GM12878 (cell line): ENCODE measurements around the gene MN1. TPM values are rescaled to one million over a fixed set of nuclear protein-coding genes. Genes with fewer than 3 reads are reported as not detected.

Experiments used
- ATAC-seq: fragments of 200-7000 bp; cut with Tn5 transposase; 3 replicates; pipeline ENCODE4 v1.9.1; 2020; ENCODE audit warnings: mild to moderate bottlenecking, moderate library complexity
- BruUV-seq: library from RNA; stranded (reverse); fragments of 400-500 nt; replicated peaks from 2 replicates; lab custom pipeline; 2021; lab: Mats Ljungman, UMichigan
- CTCF ChIA-PET: fragments of 300-600 bp; sonication (Branson Sonifier 250); formaldehyde crosslinking; extraction: SDS; loops from one replicate; lab custom pipeline; 2021; ENCODE audit warnings: inconsistent platforms; lab: Yijun Ruan, JAX
- POLR2A ChIA-PET: fragments of 350-600 bp; formaldehyde crosslinking; extraction: SDS; loops from one replicate; lab custom pipeline; 2021; ENCODE audit warnings: inconsistent platforms; lab: Charles Lee
- RAD21 ChIA-PET: fragments of 300-600 bp; sonication (Branson Sonifier 250); formaldehyde crosslinking; loops from one replicate; lab custom pipeline; 2023; ENCODE audit warnings: antibody characterized with exemption; ENCODE audit not compliant: unreplicated experiment; lab: Charles Lee
- SMC1A ChIA-PET: fragments of 300-600 bp; sonication (Branson Sonifier 250); formaldehyde crosslinking; loops from one replicate; lab custom pipeline; 2023; ENCODE audit not compliant: unreplicated experiment, uncharacterized antibody; lab: Charles Lee
- DNase-seq: peaks from one replicate; pipeline ENCODE4 v3.0.0-alpha.2; 2011; ENCODE audit warnings: low read depth, low spot score
- FAIRE-seq: peaks from 3 replicates; lab custom pipeline; 2011; peaks lifted over from hg19 to GRCh38; lab: Jason Lieb, UNC
- H2AFZ ChIP-seq: 2 replicates; pipeline ENCODE4 v1.6.0; 2011; ENCODE audit warnings: low read depth, low read length, control low read depth; ENCODE audit not compliant: control insufficient read depth
- H3K27ac ChIP-seq: 2 replicates; pipeline ENCODE4 v1.5.1; 2011; ENCODE audit warnings: control low read depth; ENCODE audit not compliant: control insufficient read depth, insufficient read depth
- H3K27me3 ChIP-seq, 2 experiments: replicated peaks in 1 of 2; 2 replicates each; pipeline versions ENCODE4 v1.6.0 to v1.6.1; 2011; ENCODE audit warnings: low read length in 1 of 2; ENCODE audit not compliant: control insufficient read depth in 2 of 2, insufficient read depth in 2 of 2
- H3K36me3 ChIP-seq, 2 experiments: 2 replicates each; pipeline ENCODE4 v1.5.1; 2011; ENCODE audit warnings: low read length in 1 of 2; ENCODE audit not compliant: control insufficient read depth in 2 of 2, insufficient read depth in 2 of 2
- H3K4me1 ChIP-seq: 2 replicates; pipeline ENCODE4 v1.6.1; 2011; ENCODE audit warnings: mild to moderate bottlenecking, low read length, moderate library complexity, mixed read lengths; ENCODE audit not compliant: control insufficient read depth, insufficient read depth
- H3K4me2 ChIP-seq: 2 replicates; pipeline ENCODE4 v1.6.0; 2011; ENCODE audit warnings: control low read depth; ENCODE audit not compliant: control insufficient read depth, insufficient read depth
- H3K4me3 ChIP-seq: fragments of 200-600 bp; sonication (generic); 2 replicates; pipeline ENCODE4 v1.5.1; 2016
- H3K79me2 ChIP-seq: 2 replicates; pipeline ENCODE4 v1.6.0; 2011; ENCODE audit warnings: low read length; ENCODE audit not compliant: control insufficient read depth, insufficient read depth
- H3K9ac ChIP-seq: 2 replicates; pipeline ENCODE4 v1.8.0; 2011; ENCODE audit warnings: low read length, control low read depth, mixed read lengths; ENCODE audit not compliant: control insufficient read depth, insufficient read depth
- H3K9me3 ChIP-seq: replicated peaks from 3 replicates; pipeline ENCODE4 v1.5.1; 2011; ENCODE audit warnings: mild to moderate bottlenecking, low read length; ENCODE audit not compliant: control insufficient read depth, insufficient read depth
- H4K20me1 ChIP-seq: 2 replicates; pipeline ENCODE4 v1.6.0; 2011; ENCODE audit not compliant: control insufficient read depth, insufficient read depth
- BCL3 ChIP-seq: IDR thresholded peaks from 2 replicates; pipeline ENCODE4 v1.6.1; 2011; ENCODE audit warnings: borderline replicate concordance, low read depth, mild to moderate bottlenecking, moderate library complexity, low read length; ENCODE audit not compliant: insufficient read depth, poor library complexity, severe bottlenecking
- CEBPB ChIP-seq, 2 experiments: fragments of 150-350 bp in 1 of 2; IDR thresholded peaks; 2 replicates each; pipeline ENCODE4 v1.6.1; 2012 to 2014; ENCODE audit warnings: low read depth in 2 of 2, low read length in 2 of 2, borderline replicate concordance in 1 of 2, inconsistent platforms in 1 of 2
- ETV6 ChIP-seq, 2 experiments: fragments of 450-650 bp in 1 of 2; IDR thresholded peaks in 1 of 2; conservative IDR thresholded peaks in 1 of 2; 2 replicates each; pipeline ENCODE4 v1.6.1; 2014; ENCODE audit warnings: antibody characterized with exemption in 1 of 2, borderline replicate concordance in 1 of 2, low read depth in 1 of 2, mild to moderate bottlenecking in 1 of 2, moderate library complexity in 1 of 2
- REST ChIP-seq: IDR thresholded peaks from 2 replicates; pipeline ENCODE4 v1.6.1; 2012; ENCODE audit warnings: mild to moderate bottlenecking, low read depth, low read length
- SMC3 ChIP-seq: IDR thresholded peaks from 2 replicates; pipeline ENCODE4 v1.6.1; 2011; ENCODE audit warnings: low read length, improper control_type of control experiment, borderline replicate concordance
- SREBF1 ChIP-seq: IDR thresholded peaks from 2 replicates; pipeline ENCODE4 v1.6.1; 2012; ENCODE audit warnings: mild to moderate bottlenecking, low read length
- STAT1 ChIP-seq: fragments of 450-650 bp; conservative IDR thresholded peaks from 2 replicates; pipeline ENCODE4 v1.6.1; 2014; ENCODE audit warnings: antibody characterized with exemption, mild to moderate bottlenecking
- ZNF274 ChIP-seq: IDR thresholded peaks from one replicate; pipeline ENCODE4 v1.8.0; 2011; ENCODE audit not compliant: insufficient read length, insufficient read depth
- ZZZ3 ChIP-seq: IDR thresholded peaks from 2 replicates; pipeline ENCODE4 v1.6.1; 2011; ENCODE audit warnings: low read depth; ENCODE audit not compliant: control insufficient read depth, insufficient read length
- WGBS: methylation state at CpG from one replicate; pipeline ENCODE4 v1.1.6; 2016; ENCODE audit warnings: low lambda C conversion rate; ENCODE audit not compliant: insufficient replicate concordance, insufficient coverage; ENCODE audit errors: missing lambda C conversion rate; 5-methylcytosine and 5-hydroxymethylcytosine counted together
- in situ Hi-C: fragments of 300-500 bp; cut with MboI; formaldehyde crosslinking; loops from 9 replicates; pipeline ENCODE4 v1.14.3; 2018; ENCODE audit warnings: mixed read lengths
- intact Hi-C: fragments of 100-400 bp; cut with micrococcal nuclease; formaldehyde crosslinking; loops from one replicate; pipeline ENCODE4 v1.14.2; 2022; ENCODE audit not compliant: unreplicated experiment
- polyA plus RNA-seq, 11 experiments: library from polyadenylated mRNA; depleted of rRNA in 4 of 11; unstranded in 6 of 11; stranded (reverse) in 5 of 11; fragments of >200 nt; fragmentation: Nextera tagmentation in 4 of 11; fragmentation: Illumina TruSeq in 1 of 11; extraction: Ambion mirVana in 4 of 11; extraction: Trizol in 1 of 11; gene quantifications; 1 replicate in 1 of 11; 2 replicates in 10 of 11; pipeline versions ENCODE4 v1.2.1 to v1.2.3, GENCODE V29; 2011 to 2016; ENCODE audit warnings: inconsistent platforms in 2 of 11, missing spikeins in 2 of 11, low read depth in 1 of 11
- total RNA-seq, 4 experiments: library from RNA; depleted of rRNA in 3 of 4; stranded (reverse); fragments of >200 nt in 3 of 4; fragmentation: Illumina TruSeq in 1 of 4; extraction: Trizol in 1 of 4; gene quantifications; 2 replicates each; pipeline versions ENCODE4 v1.2.1 to v1.2.3, GENCODE V29; 2013 to 2021

MN1 gene
- total and polyA plus RNA-seq, 10 of the 15 experiments (the other 5 are each of a cell fraction or from before 2014, with no cell fraction given) = under 0.01 to 0.24 (median 0.03) TPM; not detected in 3

- ChIA-PET RAD21 (no interaction called here), SMC1A (no interaction called here), CTCF (no interaction called here), POLR2A (no interaction called here)
- 47% methylated on average over 12 of the region's 13 CpGs for WGBS
- ATAC-seq = no peak
- intact Hi-C loops = no loop called here
- H4K20me1 ChIP-seq = no peaks in the 10 kb centered on the region
- H2AFZ ChIP-seq = no peak overlapping the region
- H3K79me2 ChIP-seq = no peaks in the 10 kb centered on the region
- H3K4me3 ChIP-seq = no peak overlapping the region
- no TSS peak for BruUV-seq
- DNase-seq = no peak
- no peak for TF ChIP-seq STAT1
- no peak overlapping the region for H3K4me2 ChIP-seq
- H3K9ac ChIP-seq = no peak overlapping the region
- no peak overlapping the region for H3K27ac ChIP-seq
- H3K27me3 ChIP-seq = no peaks in the 10 kb centered on the region; a peak in 1 of 4 replicates
- H3K4me1 ChIP-seq = no peaks in the 10 kb centered on the region
- no peaks in the 10 kb centered on the region for H3K36me3 ChIP-seq
- in situ Hi-C loops = no loop called here
- FAIRE-seq = no peak
- H3K9me3 ChIP-seq = no peaks in the 10 kb centered on the region
These were observed 19.5 kb downstream of the MN1 start for GRCh38 chr22:27782088-27782487.

GRCh38 chr22:27780161-27780575 is 21.4 kb downstream of the MN1 start:
- RAD21 ChIA-PET = no interaction called here
- FAIRE-seq (no peak), DNase-seq (no peak), ATAC-seq (no peak)
- Histone ChIP-seq H3K9me3 (no peaks in the 10 kb centered on the region), H2AFZ (no peak overlapping the region), H3K4me3 (no peak overlapping the region), H3K4me1 (no peaks in the 10 kb centered on the region), H3K27me3 (no peaks in the 10 kb centered on the region; a peak in 2 of 4 replicates), H4K20me1 (no peaks in the 10 kb centered on the region), H3K27ac (no peak overlapping the region), H3K36me3 (no peaks in the 10 kb centered on the region), H3K9ac (no peak overlapping the region), H3K4me2 (no peak overlapping the region), H3K79me2 (no peaks in the 10 kb centered on the region)
- in situ Hi-C loops = no loop called here
- CTCF ChIA-PET = no interaction called here
- POLR2A ChIA-PET = no interaction called here
- SMC1A ChIA-PET = no interaction called here
- BruUV-seq = no TSS peak
- WGBS = 30% methylated on average over 9 of the region's 9 CpGs
- intact Hi-C loops = no loop called here
- TF ChIP-seq ZZZ3 (no peak), ZNF274 (no peak), ETV6 (conservative IDR thresholded peaks at IDR 0.05 in 1 of 2, IDR thresholded peaks at IDR 0.05 in 1 of 2; ENCODE audit: borderline replicate concordance in 1 of 2, low read depth in 1 of 2) (no peak), CEBPB (IDR thresholded peaks at IDR 0.05; ENCODE audit: borderline replicate concordance in 1 of 2, low read depth in 2 of 2, low read length in 2 of 2) (no peak), BCL3 (no peak), SMC3 (no peak), SREBF1 (no peak), REST (no peak)
